OCI-LY1 (cell line): Measurements from ENCODE around the gene KCNK4.

Experiments used
- H2AFZ ChIP-seq: fragments of 200-600 bp; sonication (generic), shearing (Covaris generic); 2 replicates; pipeline ENCODE4 v1.6.0; 2014; ENCODE audit warnings: antibody characterized with exemption, mild to moderate bottlenecking, low read length
- H3F3A ChIP-seq: fragments of 200-600 bp; sonication (generic), shearing (Covaris generic); 2 replicates; pipeline ENCODE4 v1.6.0; 2014; ENCODE audit warnings: mild to moderate bottlenecking, antibody characterized with exemption, low read length, moderate library complexity; ENCODE audit not compliant: insufficient read depth
- H3K27ac ChIP-seq: fragments of 200-600 bp; sonication (generic); 2 replicates; pipeline ENCODE4 v1.5.1; 2014; ENCODE audit warnings: low read length, mixed run types, mild to moderate bottlenecking, low read depth; ENCODE audit not compliant: poor library complexity, severe bottlenecking
- H3K27me3 ChIP-seq: fragments of 200-600 bp; sonication (generic); 2 replicates; pipeline ENCODE4 v1.6.0; 2014; ENCODE audit warnings: antibody characterized with exemption, mild to moderate bottlenecking, low read length, moderate library complexity; ENCODE audit not compliant: insufficient read depth
- H3K36me3 ChIP-seq: fragments of 200-600 bp; sonication (generic); 2 replicates; pipeline ENCODE4 v1.6.1; 2014; ENCODE audit warnings: mild to moderate bottlenecking, antibody characterized with exemption, low read length, moderate library complexity, mixed read lengths; ENCODE audit not compliant: insufficient read depth
- H3K4me1 ChIP-seq: fragments of 200-600 bp; sonication (generic); 2 replicates; pipeline ENCODE4 v1.5.1; 2014; ENCODE audit warnings: mild to moderate bottlenecking, low read length, moderate library complexity; ENCODE audit not compliant: insufficient read depth, severe bottlenecking
- H3K4me2 ChIP-seq: fragments of 200-600 bp; sonication (generic), shearing (Covaris generic); 2 replicates; pipeline ENCODE4 v1.6.1; 2014; ENCODE audit warnings: low read length
- H3K4me3 ChIP-seq: fragments of 200-600 bp; sonication (generic); 2 replicates; pipeline ENCODE4 v1.5.1; 2014; ENCODE audit warnings: low read length, low read depth, mild to moderate bottlenecking, mixed read lengths; ENCODE audit not compliant: poor library complexity, severe bottlenecking
- H3K79me2 ChIP-seq: fragments of 200-600 bp; shearing (Covaris generic); 2 replicates; pipeline ENCODE4 v1.6.1; 2016; ENCODE audit warnings: mixed run types, low read length, mixed read lengths; ENCODE audit not compliant: insufficient read depth
- H3K9ac ChIP-seq: fragments of 200-600 bp; sonication (generic), shearing (Covaris generic); 2 replicates; pipeline ENCODE4 v1.6.1; 2014; ENCODE audit warnings: mild to moderate bottlenecking, low read length, mixed read lengths
- H3K9me2 ChIP-seq: fragments of 200-600 bp; sonication (generic), shearing (Covaris generic); 2 replicates; pipeline ENCODE4 v1.6.1; 2014; ENCODE audit warnings: low read depth, mild to moderate bottlenecking, low read length, mixed read lengths
- H3K9me3 ChIP-seq: fragments of 200-600 bp; shearing (Covaris generic); 2 replicates; pipeline ENCODE4 v1.6.1; 2014; ENCODE audit warnings: low read length, mixed read lengths
- H4K20me1 ChIP-seq: fragments of 200-600 bp; sonication (generic), shearing (Covaris generic); 2 replicates; pipeline ENCODE4 v1.6.0; 2016; ENCODE audit warnings: mild to moderate bottlenecking, low read length; ENCODE audit not compliant: insufficient read depth
- EZH2 ChIP-seq: fragments of 200-600 bp; sonication (generic), shearing (Covaris generic); IDR thresholded peaks from 2 replicates; pipeline ENCODE4 v1.8.0; 2017; ENCODE audit warnings: borderline replicate concordance, mixed run types, mild to moderate bottlenecking, antibody characterized with exemption, low read length, moderate library complexity, mixed read lengths
- TF ChIP-seq, protein P1 (sequence below): fragments of 200-600 bp; sonication (generic), shearing (Covaris generic); IDR thresholded peaks from 2 replicates; pipeline ENCODE4 v1.5.1; 2017; ENCODE audit warnings: mild to moderate bottlenecking, antibody characterized with exemption, low read length, moderate library complexity, mixed read lengths

KCNK4 gene

DNA sequence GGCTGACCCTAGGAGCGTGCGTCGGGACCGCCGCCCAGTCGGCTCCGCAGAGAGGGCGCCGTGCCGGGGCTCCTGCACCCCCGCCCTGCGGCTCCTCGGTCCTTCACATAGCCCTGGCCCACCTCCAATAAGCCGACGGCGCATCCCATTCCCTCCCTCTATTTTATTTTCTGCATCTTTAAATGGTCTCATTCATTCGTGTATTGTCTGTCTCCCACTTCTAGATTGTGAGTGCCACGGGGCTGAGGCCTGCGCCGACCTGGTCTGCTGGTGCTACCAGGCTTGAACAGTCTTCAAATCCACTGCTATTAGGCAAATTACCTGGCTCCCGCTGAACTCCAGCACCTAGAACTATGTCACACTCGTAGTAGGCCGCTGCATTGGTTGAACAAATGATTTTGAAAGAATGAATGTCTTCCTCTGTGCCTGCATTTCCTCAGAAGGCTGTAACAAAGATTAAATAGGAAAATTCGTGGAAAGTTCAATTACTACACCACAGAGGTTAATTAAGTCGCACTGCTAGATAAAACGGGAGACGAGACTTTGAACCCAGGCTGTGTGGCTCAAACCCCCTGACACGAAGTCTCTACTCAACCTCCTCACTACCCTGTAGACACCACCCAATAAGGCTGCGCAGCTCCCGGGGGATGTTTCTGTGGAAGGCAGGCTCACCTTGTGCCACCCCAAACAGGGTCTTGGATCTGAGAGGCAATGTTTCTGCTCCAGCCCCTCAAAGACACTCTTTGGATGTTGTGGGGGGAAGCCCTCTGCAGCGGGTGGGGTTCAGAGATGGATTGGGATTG lies 43.2 kb upstream of the KCNK4 start:
- H3K9me2 ChIP-seq: no peaks in the 10 kb centered on the region
- H2AFZ ChIP-seq: peak overlapping the region; percentile 49; the same call in 1 of the 2 replicates
- H3K27ac ChIP-seq: peak overlapping the region; percentile 80
- 0 out of 2 replicates have a peak, but pooled peaks cover 3% of the 10 kb centered on the region for H3F3A ChIP-seq
- peak overlapping the region; percentile 78 for H3K9ac ChIP-seq
- H3K4me3 ChIP-seq: peak overlapping the region; percentile 70
- no peaks in the 10 kb centered on the region; the same call in 1 of the 2 replicates for H3K79me2 ChIP-seq
- H3K9me3 ChIP-seq: no peaks in the 10 kb centered on the region
- no peaks in the 10 kb centered on the region for H4K20me1 ChIP-seq
- TF ChIP-seq EZH2: no peak
- TF ChIP-seq, protein P1, sequence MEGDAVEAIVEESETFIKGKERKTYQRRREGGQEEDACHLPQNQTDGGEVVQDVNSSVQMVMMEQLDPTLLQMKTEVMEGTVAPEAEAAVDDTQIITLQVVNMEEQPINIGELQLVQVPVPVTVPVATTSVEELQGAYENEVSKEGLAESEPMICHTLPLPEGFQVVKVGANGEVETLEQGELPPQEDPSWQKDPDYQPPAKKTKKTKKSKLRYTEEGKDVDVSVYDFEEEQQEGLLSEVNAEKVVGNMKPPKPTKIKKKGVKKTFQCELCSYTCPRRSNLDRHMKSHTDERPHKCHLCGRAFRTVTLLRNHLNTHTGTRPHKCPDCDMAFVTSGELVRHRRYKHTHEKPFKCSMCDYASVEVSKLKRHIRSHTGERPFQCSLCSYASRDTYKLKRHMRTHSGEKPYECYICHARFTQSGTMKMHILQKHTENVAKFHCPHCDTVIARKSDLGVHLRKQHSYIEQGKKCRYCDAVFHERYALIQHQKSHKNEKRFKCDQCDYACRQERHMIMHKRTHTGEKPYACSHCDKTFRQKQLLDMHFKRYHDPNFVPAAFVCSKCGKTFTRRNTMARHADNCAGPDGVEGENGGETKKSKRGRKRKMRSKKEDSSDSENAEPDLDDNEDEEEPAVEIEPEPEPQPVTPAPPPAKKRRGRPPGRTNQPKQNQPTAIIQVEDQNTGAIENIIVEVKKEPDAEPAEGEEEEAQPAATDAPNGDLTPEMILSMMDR: no peak
- peak overlapping the region; percentile 95 for H3K4me2 ChIP-seq
- peaks cover 58% of the 10 kb centered on the region for H3K4me1 ChIP-seq
- peaks cover 20% of the 10 kb centered on the region; the same call in 1 of the 2 replicates for H3K36me3 ChIP-seq
- no peaks in the 10 kb centered on the region for H3K27me3 ChIP-seq

DNA sequence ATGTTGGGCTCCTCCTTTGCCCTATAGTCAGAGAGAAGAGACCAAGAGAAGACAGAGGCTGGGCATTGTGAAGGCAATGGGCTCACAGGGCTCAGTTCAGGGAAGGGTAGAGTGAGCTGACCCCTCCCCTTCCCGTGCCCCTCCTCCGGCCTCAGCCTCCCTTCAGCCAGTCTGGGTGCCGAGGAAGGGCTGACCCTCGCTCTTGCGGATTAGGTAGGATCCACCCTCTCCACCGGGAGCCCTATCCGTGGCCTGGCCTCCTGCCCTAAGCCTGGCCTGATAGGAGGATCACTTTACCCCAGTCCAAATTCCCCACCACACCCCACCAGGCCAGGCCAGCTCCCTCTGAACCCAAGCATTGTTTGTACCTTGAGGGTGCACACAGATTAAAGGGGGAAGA lies 42.5 kb upstream of the KCNK4 start:
- Histone ChIP-seq H3K27ac (no peak overlapping the region), H3K9ac (no peak overlapping the region), H3F3A (0 out of 2 replicates have a peak, but pooled peaks cover 3% of the 10 kb centered on the region), H3K9me3 (no peaks in the 10 kb centered on the region), H3K4me1 (peaks cover 56% of the 10 kb centered on the region), H3K4me2 (no peak overlapping the region), H3K9me2 (no peaks in the 10 kb centered on the region), H2AFZ (no peak overlapping the region), H4K20me1 (no peaks in the 10 kb centered on the region), H3K36me3 (peaks cover 13% of the 10 kb centered on the region; the same call in 1 of the 2 replicates), H3K79me2 (no peaks in the 10 kb centered on the region; the same call in 1 of the 2 replicates), H3K27me3 (no peaks in the 10 kb centered on the region), H3K4me3 (no peak overlapping the region)
- TF ChIP-seq, protein P1: no peak
- no peak for TF ChIP-seq EZH2

DNA sequence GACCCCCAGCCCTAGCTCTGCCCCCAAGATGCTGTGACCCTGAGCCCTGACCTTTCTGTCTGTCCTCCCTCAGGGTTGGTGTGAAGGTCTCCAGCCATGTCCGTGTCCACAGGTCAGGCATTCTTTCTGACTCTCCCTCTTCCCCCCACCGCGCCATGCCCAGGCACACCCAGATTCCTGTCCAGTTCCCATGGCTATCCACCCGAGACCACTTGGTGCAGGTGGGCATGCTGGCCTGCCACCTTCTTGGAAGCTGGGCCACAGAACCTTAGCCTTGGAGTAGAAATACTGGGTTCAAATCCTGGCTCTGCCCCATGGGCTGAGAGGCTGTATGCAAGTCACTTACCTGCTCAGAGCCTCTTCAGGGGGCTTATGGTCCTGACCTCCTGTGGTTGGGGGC lies 42.1 kb upstream of the KCNK4 start:
- TF ChIP-seq EZH2: no peak
- TF ChIP-seq, protein P1: no peak
- H2AFZ ChIP-seq: no peak overlapping the region
- H3K36me3 ChIP-seq: peaks cover 9% of the 10 kb centered on the region; the same call in 1 of the 2 replicates
- H3K79me2 ChIP-seq: no peaks in the 10 kb centered on the region; the same call in 1 of the 2 replicates
- no peaks in the 10 kb centered on the region for H3K9me3 ChIP-seq
- no peaks in the 10 kb centered on the region for H3K9me2 ChIP-seq
- H3K4me1 ChIP-seq: peaks cover 51% of the 10 kb centered on the region
- H4K20me1 ChIP-seq: no peaks in the 10 kb centered on the region
- H3K4me3 ChIP-seq: no peak overlapping the region
- no peak overlapping the region for H3K4me2 ChIP-seq
- 0 out of 2 replicates have a peak, but pooled peaks cover 3% of the 10 kb centered on the region for H3F3A ChIP-seq
- no peaks in the 10 kb centered on the region for H3K27me3 ChIP-seq
- no peak overlapping the region for H3K9ac ChIP-seq
- no peak overlapping the region for H3K27ac ChIP-seq
